Keratinocyte (primary cell): ENCODE data around the gene CCL2. TPM values are rescaled to one million over a fixed set of nuclear protein-coding genes. Genes with fewer than 3 reads are reported as not detected.

Experiments
- DNase-seq: peaks from one replicate; pipeline ENCODE4 v3.0.0-alpha.2; 2011; ENCODE audit warnings: low read depth, missing footprints, low spot score
- FAIRE-seq: peaks from 2 replicates; lab custom pipeline; 2011; peaks lifted over from hg19 to GRCh38; lab: Jason Lieb, UNC
- H2AFZ ChIP-seq: 2 replicates; pipeline ENCODE4 v1.6.0; 2012; ENCODE audit warnings: low read length, control low read depth, inconsistent platforms; ENCODE audit not compliant: control insufficient read depth
- H3K27ac ChIP-seq: 2 replicates; pipeline ENCODE4 v1.5.1; 2011; ENCODE audit warnings: low read length; ENCODE audit not compliant: control insufficient read depth, insufficient read depth
- H3K27me3 ChIP-seq: 3 replicates; pipeline ENCODE4 v1.6.0; 2011; ENCODE audit warnings: low read length; ENCODE audit not compliant: control insufficient read depth, insufficient read depth; ENCODE audit errors: extremely low read depth
- H3K36me3 ChIP-seq, 2 experiments: 2 replicates in 1 of 2; 3 replicates in 1 of 2; pipeline ENCODE4 v1.5.1; 2011; ENCODE audit warnings: low read length in 2 of 2, mild to moderate bottlenecking in 1 of 2; ENCODE audit not compliant: control insufficient read depth in 2 of 2, insufficient read depth in 2 of 2; ENCODE audit errors: extremely low read depth in 1 of 2
- H3K4me1 ChIP-seq: 3 replicates; pipeline ENCODE4 v1.5.1; 2011; ENCODE audit warnings: low read length; ENCODE audit not compliant: control insufficient read depth, insufficient read depth; ENCODE audit errors: extremely low read depth
- H3K4me2 ChIP-seq: 3 replicates; pipeline ENCODE4 v1.6.0; 2011; ENCODE audit warnings: low read depth, low read length; ENCODE audit not compliant: control insufficient read depth, insufficient read depth; ENCODE audit errors: extremely low read depth
- H3K4me3 ChIP-seq, 3 experiments: fragments of 200-600 bp in 1 of 3; sonication (generic) in 1 of 3; 2 replicates in 2 of 3; 3 replicates in 1 of 3; pipeline ENCODE4 v1.5.1; 2011 to 2016; ENCODE audit warnings: low read length in 3 of 3, mild to moderate bottlenecking in 3 of 3, control low read depth in 2 of 3, inconsistent platforms in 1 of 3, low read depth in 1 of 3, mixed read lengths in 1 of 3, mixed run types in 1 of 3, moderate library complexity in 1 of 3; ENCODE audit not compliant: control insufficient read depth in 2 of 3, insufficient read depth in 2 of 3; ENCODE audit errors: extremely low read depth in 1 of 3
- H3K79me2 ChIP-seq: 2 replicates; pipeline ENCODE4 v1.6.0; 2012; ENCODE audit warnings: low read length; ENCODE audit not compliant: control insufficient read depth, insufficient read depth
- H3K9ac ChIP-seq: 3 replicates; pipeline ENCODE4 v1.6.0; 2011; ENCODE audit warnings: low read length; ENCODE audit not compliant: control insufficient read depth, insufficient read depth; ENCODE audit errors: extremely low read depth
- H3K9me1 ChIP-seq: 3 replicates; pipeline ENCODE4 v1.6.0; 2011; ENCODE audit warnings: low read length; ENCODE audit not compliant: control insufficient read depth, insufficient read depth; ENCODE audit errors: extremely low read depth
- H3K9me3 ChIP-seq: 2 replicates; pipeline ENCODE4 v1.5.1; 2012; ENCODE audit warnings: low read depth, low read length; ENCODE audit not compliant: control insufficient read depth
- H4K20me1 ChIP-seq: 3 replicates; pipeline ENCODE4 v1.6.0; 2011; ENCODE audit warnings: low read length; ENCODE audit not compliant: control insufficient read depth, insufficient read depth; ENCODE audit errors: extremely low read depth
- EZH2 ChIP-seq: IDR thresholded peaks from one replicate; pipeline ENCODE4 v1.6.1; 2012; ENCODE audit warnings: inconsistent platforms, mild to moderate bottlenecking, low read length, moderate library complexity
- dilution Hi-C: fragments of 300-500 bp; cut with MboI; formaldehyde crosslinking; loops from one replicate; pipeline ENCODE4 v1.7.0; 2020; ENCODE audit warnings: low sequenced_read_pairs; ENCODE audit not compliant: extremely low pct_ligation_motif_present
- polyA plus RNA-seq, 5 experiments: library from polyadenylated mRNA; depleted of rRNA in 3 of 5; stranded (reverse) in 3 of 5; stranded (forward) in 1 of 5; unstranded in 1 of 5; fragments of >200 nt; gene quantifications; 1 replicate in 1 of 5; 2 replicates in 3 of 5; 3 replicates in 1 of 5; pipeline versions ENCODE4 v1.2.1 to v1.2.3, GENCODE V29; 2011 to 2012; ENCODE audit warnings: missing spikeins in 2 of 5, low read depth in 1 of 5, low replicate concordance in 1 of 5
- TF ChIP-seq, protein P1 (sequence below), 3 experiments: IDR thresholded peaks in 1 of 3; conservative IDR thresholded peaks in 1 of 3; optimal IDR thresholded peaks in 1 of 3; 2 replicates in 2 of 3; 3 replicates in 1 of 3; pipeline versions ENCODE3 to v1.5.1; 2011; ENCODE audit warnings: low read length in 3 of 3, mild to moderate bottlenecking in 3 of 3, moderate library complexity in 2 of 3, control low read depth in 1 of 3, inconsistent platforms in 1 of 3; ENCODE audit not compliant: insufficient read depth in 2 of 3; ENCODE audit errors: extremely low read depth in 1 of 3

The CCL2 gene
- polyA plus RNA-seq, 1 donor (not counting 4 experiments of a cell fraction or from before 2014, with no cell fraction given) = 0.24 TPM

DNA sequence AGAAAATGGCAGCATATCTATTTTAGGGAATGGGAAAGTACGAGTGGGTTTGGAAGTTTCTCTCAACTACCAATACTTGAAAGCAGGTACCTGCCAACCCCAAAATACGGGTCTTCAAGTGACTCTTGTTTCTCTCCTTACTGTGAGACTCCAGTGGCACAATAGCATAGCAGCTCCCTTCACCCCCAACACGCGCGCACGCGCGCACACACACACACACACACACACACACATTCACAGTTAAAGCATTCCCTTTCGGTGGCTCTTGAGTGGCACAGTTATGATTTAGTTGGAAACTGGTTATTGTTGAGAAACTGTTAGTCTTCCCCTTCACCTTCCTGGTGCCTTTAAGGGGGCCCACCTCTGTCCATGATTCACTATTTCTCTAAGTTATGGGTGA, 30.0 kb upstream of the CCL2 start:
- no peak for TF ChIP-seq EZH2
- TF ChIP-seq, protein P1, sequence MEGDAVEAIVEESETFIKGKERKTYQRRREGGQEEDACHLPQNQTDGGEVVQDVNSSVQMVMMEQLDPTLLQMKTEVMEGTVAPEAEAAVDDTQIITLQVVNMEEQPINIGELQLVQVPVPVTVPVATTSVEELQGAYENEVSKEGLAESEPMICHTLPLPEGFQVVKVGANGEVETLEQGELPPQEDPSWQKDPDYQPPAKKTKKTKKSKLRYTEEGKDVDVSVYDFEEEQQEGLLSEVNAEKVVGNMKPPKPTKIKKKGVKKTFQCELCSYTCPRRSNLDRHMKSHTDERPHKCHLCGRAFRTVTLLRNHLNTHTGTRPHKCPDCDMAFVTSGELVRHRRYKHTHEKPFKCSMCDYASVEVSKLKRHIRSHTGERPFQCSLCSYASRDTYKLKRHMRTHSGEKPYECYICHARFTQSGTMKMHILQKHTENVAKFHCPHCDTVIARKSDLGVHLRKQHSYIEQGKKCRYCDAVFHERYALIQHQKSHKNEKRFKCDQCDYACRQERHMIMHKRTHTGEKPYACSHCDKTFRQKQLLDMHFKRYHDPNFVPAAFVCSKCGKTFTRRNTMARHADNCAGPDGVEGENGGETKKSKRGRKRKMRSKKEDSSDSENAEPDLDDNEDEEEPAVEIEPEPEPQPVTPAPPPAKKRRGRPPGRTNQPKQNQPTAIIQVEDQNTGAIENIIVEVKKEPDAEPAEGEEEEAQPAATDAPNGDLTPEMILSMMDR (optimal IDR thresholded peaks at IDR 0.05 in 1 of 3, IDR thresholded peaks at IDR 0.05 in 1 of 3, conservative IDR thresholded peaks at IDR 0.05 in 1 of 3; ENCODE audit: extremely low read depth in 1 of 3, insufficient read depth in 2 of 3, low read length in 3 of 3) = no peak
- Histone ChIP-seq H3K27ac (no peak overlapping the region), H3K9me1 (no peaks in the 10 kb centered on the region), H3K36me3 (no peaks in the 10 kb centered on the region), H2AFZ (no peak overlapping the region), H4K20me1 (no peaks in the 10 kb centered on the region), H3K9ac (no peak overlapping the region), H3K9me3 (no peaks in the 10 kb centered on the region), H3K4me1 (no peaks in the 10 kb centered on the region), H3K27me3 (peaks cover 7% of the 10 kb centered on the region), H3K4me2 (no peak overlapping the region), H3K4me3 (no peak overlapping the region), H3K79me2 (no peaks in the 10 kb centered on the region)
- DNase-seq = no peak
- FAIRE-seq = no peak
- dilution Hi-C loops = no loop called here

DNA sequence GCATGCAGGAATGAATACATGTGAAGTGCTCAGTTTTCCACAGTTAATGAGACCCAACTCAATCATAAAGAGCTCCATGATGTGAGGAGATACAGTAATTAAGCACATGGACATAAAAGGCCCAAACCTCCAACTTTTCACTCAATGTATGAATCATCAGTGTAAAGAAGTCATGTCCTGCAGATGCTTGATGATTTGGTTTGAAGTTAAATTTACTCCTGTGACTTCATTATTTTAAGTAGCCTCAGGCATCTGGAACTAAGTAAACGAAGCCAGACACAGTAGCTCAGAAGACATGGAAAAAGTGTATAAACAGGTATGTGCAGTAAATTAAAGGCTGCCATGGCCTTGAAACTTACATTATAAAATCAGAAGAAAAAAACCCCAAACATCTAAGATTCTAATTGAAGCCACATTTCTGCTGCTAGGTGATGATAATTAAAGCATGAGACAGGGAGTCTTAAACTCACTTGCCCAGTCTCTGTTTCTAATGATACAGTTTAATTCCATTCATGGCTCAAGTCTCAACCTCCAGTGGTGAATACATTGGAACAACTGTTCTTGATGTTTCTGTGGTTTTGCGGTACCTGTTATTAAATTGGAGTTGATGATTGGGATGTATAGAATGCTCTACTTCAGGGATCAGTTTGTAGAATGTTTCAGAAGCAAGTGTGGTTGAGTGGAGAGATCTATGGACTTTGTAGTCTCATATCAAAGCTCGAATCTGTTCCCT, 28.9 kb upstream of the CCL2 start:
- H3K4me3 ChIP-seq = no peak overlapping the region
- H3K9ac ChIP-seq = no peak overlapping the region
- no peak overlapping the region for H3K27ac ChIP-seq
- H2AFZ ChIP-seq = no peak overlapping the region
- H3K4me2 ChIP-seq = no peak overlapping the region
- H3K4me1 ChIP-seq = no peaks in the 10 kb centered on the region
- dilution Hi-C loops = no loop called here
- H3K9me3 ChIP-seq = no peaks in the 10 kb centered on the region
- no peaks in the 10 kb centered on the region for H4K20me1 ChIP-seq
- H3K27me3 ChIP-seq = peaks cover 7% of the 10 kb centered on the region
- DNase-seq (no peak), FAIRE-seq (no peak)
- no peaks in the 10 kb centered on the region for H3K9me1 ChIP-seq
- H3K79me2 ChIP-seq = no peaks in the 10 kb centered on the region
- TF ChIP-seq EZH2 = no peak
- TF ChIP-seq, protein P1 (optimal IDR thresholded peaks at IDR 0.05 in 1 of 3, IDR thresholded peaks at IDR 0.05 in 1 of 3, conservative IDR thresholded peaks at IDR 0.05 in 1 of 3; ENCODE audit: extremely low read depth in 1 of 3, insufficient read depth in 2 of 3, low read length in 3 of 3) = no peak
- H3K36me3 ChIP-seq = no peaks in the 10 kb centered on the region
